Endometrial microvascular endothelial cells (primary cell): ENCODE results near the gene MTFR1L. TPM values are rescaled to one million over a fixed set of nuclear protein-coding genes. Genes with fewer than 3 reads are reported as not detected.

Experiments
- in situ Hi-C: cut with HindIII; loops from 2 replicates; pipeline ENCODE4 v1.10.0; 2017; ENCODE audit warnings: low sequenced_read_pairs, low pct_unique_long_range_greater_than_20kb; ENCODE audit errors: inconsistent ontology term
- total RNA-seq: library from RNA; depleted of rRNA; stranded (reverse); fragments of >200 nt; gene quantifications from one replicate; pipeline ENCODE4 v1.2.3, GENCODE V29; 2015; ENCODE audit errors: inconsistent ontology term

Gene MTFR1L
- total RNA-seq, 1 donor from 2014 or later = 47.1 TPM

- in situ Hi-C loops = no loop called here
Measured at GRCh38 chr1:25844536-25845337, 25.0 kb downstream of the MTFR1L start.

- in situ Hi-C loops = no loop called here
Measured at GRCh38 chr1:25845664-25846063, 25.9 kb downstream of the MTFR1L start.

- in situ Hi-C loops = no loop called here
Measured at GRCh38 chr1:25847929-25848328, 28.2 kb downstream of the MTFR1L start.

DNA sequence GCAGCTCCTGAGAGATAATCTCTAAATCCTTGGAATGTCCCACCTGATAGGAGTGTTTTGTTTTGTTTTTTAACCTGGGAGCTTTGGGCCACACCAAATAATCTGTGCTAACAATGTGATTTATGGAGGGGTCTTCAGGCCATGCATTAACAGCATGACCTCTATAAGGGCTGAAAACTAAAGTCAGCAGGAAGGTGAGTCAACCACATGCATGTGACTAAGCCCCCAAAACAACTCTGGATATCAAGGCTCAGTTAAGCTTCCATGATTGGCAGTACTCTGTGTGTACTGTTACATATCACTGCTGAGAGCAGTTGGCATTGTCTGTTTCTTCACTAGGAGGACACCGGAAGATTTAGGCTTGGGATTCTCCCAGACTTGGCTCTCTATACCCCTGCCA is 28.8 kb downstream of the MTFR1L start:
- in situ Hi-C loops = no loop called here

- in situ Hi-C loops = no loop called here
Measured at GRCh38 chr1:25854554-25854953, 34.8 kb downstream of the MTFR1L start.

- in situ Hi-C loops = no loop called here
Measured at GRCh38 chr1:25856856-25857255, 37.1 kb downstream of the MTFR1L start.

DNA sequence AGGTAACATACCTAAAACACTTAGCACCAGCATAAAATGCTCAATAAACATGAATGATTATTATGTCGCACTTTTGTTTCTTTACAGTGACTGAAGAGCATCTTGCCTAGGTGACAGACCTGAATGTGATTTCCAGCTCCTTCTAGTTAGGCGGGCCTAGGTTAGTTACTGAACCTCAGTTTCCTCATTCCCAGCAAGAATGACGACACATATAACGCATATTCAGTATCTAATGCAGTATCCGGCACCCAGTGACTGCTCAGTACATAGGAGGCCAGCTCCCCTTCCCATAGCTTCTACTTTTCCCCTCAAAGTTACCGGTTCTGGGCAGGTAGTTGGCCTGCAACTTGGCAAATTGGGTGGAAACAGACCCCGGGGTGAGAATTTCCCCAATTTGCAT is 38.7 kb downstream of the MTFR1L start:
- in situ Hi-C loops = no loop called here

DNA sequence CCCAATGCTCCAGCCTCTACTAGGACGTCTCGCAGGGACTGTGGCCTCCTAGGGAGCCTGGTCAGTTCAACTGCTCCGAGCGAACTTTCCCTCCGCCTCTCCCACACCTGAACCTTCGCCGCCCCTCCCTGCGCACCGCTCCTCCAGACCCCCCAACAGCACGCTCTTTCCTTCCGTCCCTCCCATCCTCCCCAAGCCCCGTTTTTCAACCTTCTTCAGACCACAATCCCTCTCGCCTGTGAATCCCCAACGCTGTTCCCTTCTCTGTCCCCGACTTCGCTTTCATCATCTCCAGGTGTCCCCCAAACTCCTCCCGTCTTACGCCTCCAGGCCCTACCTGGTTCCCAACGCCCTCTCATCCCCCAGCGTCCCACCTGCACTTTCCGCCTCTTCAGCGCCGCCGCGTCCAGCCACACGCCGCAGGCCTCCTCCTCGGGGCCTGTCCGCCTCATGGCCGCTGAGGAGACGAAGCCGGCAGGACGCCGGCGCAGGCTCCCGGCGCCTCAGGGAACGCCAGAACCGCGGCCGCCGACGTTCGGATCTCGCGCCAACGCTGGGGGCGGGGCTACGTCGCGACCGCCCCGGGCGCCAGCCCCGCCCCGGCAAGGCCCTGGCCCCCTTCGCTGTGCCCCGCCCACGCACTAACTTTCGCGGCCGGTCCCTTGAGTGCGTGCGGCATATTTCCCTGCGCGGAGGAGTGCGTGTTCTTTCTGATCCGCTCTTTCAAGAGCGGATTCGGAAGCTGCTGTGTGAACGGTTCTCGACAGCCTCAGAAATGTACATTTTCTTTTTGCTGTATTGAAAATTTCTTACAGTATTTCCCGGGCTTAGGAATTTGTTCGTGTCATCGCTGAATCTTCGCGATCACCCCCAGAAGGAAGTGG is 39.4 kb downstream of the MTFR1L start, which contains the start of gene AUNIP:
TSS of gene AUNIP (minus strand) at position 552 of the 884 bp plus-strand sequence. CDS start at position 452, 100 bp downstream.
- in situ Hi-C loops = no loop called here

DNA sequence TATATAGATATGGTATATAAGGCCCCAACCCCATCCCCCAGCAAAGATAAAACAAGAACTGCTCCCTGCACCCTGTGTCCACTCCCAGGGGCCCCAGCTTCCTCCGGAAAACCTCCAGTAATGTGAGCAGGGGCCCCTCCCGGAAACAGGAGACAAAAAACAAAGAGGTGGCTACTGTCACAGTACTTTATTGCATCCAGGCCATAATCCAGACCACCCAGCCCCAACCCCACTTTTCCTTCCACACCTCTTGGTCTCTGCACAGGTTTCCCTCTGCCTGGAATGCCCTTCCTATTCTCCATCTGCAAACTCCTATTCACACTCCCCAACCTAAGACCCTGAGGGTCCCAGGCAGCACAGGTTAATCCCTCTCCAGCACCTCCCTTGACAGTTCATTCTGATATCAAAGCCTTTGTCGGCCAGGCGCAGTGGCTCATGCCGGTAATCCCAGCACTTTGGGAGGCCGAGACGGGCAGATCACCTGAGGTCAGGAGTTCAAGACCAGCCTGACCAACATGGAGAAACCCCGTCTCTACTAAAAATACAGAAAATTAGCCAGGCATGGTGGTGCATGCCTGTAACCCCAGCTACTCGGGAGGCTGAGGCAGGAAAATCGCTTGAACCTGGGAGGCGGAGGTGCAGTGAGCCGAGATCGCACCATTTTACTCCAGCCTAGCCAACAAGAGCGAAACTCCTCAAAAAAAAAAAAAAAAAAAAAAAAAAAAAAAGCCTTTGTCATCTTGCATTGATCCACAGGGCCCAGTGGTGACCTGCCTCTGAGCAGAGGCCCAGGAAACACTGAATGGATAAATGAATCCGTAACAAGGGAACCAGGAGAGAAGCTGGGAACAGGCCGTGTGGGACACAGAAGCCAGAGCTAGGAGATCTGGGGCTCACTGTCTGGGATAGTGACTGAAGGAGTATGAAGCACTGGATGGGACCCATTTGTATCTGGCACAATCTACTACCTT is 41.8 kb downstream of the MTFR1L start:
- in situ Hi-C loops = no loop called here

DNA sequence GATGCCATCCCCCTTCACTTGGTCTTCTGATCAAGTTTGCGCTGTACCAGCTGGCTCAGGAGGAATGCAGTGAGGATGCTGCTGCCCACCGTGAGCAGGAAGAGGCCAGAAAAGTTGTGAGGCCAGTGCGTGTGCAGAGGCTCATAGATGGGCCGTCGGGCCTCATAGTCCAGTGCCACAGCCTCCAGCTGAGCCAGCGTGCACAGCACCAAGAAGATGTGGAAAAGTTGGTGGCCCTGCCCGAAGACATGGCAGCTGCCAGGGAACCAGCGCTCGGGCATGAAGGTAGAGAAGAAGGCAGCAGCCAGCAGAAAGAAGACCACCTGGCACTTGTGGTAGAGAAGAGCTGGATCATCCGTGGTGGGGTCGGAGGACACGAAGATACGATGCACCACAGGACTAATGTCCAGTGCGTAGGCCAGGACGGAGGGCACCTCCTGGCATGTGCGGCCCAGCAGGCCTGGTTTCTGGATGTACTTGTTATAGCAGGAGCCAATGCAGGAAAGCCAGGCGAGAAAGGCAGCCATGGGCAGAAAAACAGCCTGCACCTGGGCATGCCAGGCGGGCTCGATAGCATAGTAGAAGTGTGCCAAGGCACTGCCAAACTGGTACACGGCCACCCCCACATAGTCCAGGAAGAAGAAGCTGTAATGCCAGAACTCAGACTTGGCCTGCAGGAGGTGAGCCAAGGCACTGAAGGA is 43.2 kb downstream of the MTFR1L start:
- in situ Hi-C loops = no loop called here

- in situ Hi-C loops = no loop called here
Measured at GRCh38 chr1:25863486-25864262, 43.9 kb downstream of the MTFR1L start.

GRCh38 chr1:25864434-25864833 is 44.7 kb downstream of the MTFR1L start:
- in situ Hi-C loops = no loop called here

GRCh38 chr1:25866288-25866687 is 46.5 kb downstream of the MTFR1L start:
- in situ Hi-C loops = no loop called here

GRCh38 chr1:25867210-25867991 is 47.6 kb downstream of the MTFR1L start:
- in situ Hi-C loops = no loop called here

- in situ Hi-C loops = no loop called here
Measured at GRCh38 chr1:25869909-25870606, 50.3 kb downstream of the MTFR1L start.

DNA sequence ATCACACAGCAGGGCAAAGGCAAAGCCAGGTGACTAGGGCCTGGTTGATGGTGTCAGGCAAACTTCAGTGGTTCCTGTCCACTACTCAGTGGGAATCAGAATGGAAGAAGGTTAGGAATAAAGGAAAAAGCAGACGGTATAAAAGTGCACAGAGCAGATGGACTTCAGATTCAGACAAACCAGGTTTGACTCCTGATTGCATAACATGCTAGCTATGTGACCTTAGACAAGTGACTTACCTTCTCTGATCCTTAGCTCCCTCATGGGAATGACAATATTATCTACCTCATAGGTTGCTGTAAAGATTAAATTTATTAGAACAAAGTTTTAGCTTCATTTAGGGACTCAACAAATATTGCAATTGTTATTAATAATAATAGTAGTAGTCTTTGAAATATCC is 50.9 kb downstream of the MTFR1L start:
- in situ Hi-C loops = no loop called here
